Measurements from ENCODE around the gene IGF1. TPM values are rescaled to one million over a fixed set of nuclear protein-coding genes. Genes with fewer than 3 reads are reported as not detected.

IGF1 gene
- total and polyA plus RNA-seq, 2 experiments from 2014 or later: not detected

GRCh38 chr12:102379346-102380162 lies 100.8 kb downstream of the IGF1 start:
- no peak overlapping the region for H3K4me3 ChIP-seq
- DNase-seq (ENCODE audit: low read depth in 1 of 2, low spot score in 1 of 2): no peak
- TF ChIP-seq CTCF (IDR thresholded peaks at IDR 0.05; ENCODE audit: low read depth, low read length): no peak
- no peaks in the 10 kb centered on the region for H3K27me3 ChIP-seq
- no peak overlapping the region for H3K27ac ChIP-seq
- H3K4me1 ChIP-seq (ENCODE audit: low read depth): no peaks in the 10 kb centered on the region
- H3K9me3 ChIP-seq (ENCODE audit: low read depth): no peaks in the 10 kb centered on the region
- H3K36me3 ChIP-seq: no peaks in the 10 kb centered on the region

- no peak for TF ChIP-seq CTCF (IDR thresholded peaks at IDR 0.05; ENCODE audit: low read depth, low read length)
- H3K4me1 ChIP-seq (ENCODE audit: low read depth): no peaks in the 10 kb centered on the region
- H3K27ac ChIP-seq: no peak overlapping the region
- DNase-seq (ENCODE audit: low read depth in 1 of 2, low spot score in 1 of 2): no peak
- H3K36me3 ChIP-seq: no peaks in the 10 kb centered on the region
- no peaks in the 10 kb centered on the region for H3K27me3 ChIP-seq
- H3K4me3 ChIP-seq: no peak overlapping the region
- no peaks in the 10 kb centered on the region for H3K9me3 ChIP-seq (ENCODE audit: low read depth)
Observed at GRCh38 chr12:102376781-102377180, 103.6 kb downstream of the IGF1 start.

GRCh38 chr12:102376181-102376747 lies 104.1 kb downstream of the IGF1 start:
- H3K27ac ChIP-seq: no peak overlapping the region
- H3K36me3 ChIP-seq: no peaks in the 10 kb centered on the region
- no peaks in the 10 kb centered on the region for H3K27me3 ChIP-seq
- H3K9me3 ChIP-seq (ENCODE audit: low read depth): no peaks in the 10 kb centered on the region
- no peak for TF ChIP-seq CTCF (IDR thresholded peaks at IDR 0.05; ENCODE audit: low read depth, low read length)
- peak in 1 of 2 donors; percentile 89 for DNase-seq (ENCODE audit: low read depth in 1 of 2, low spot score in 1 of 2)
- H3K4me1 ChIP-seq (ENCODE audit: low read depth): no peaks in the 10 kb centered on the region
- H3K4me3 ChIP-seq: no peak overlapping the region

GRCh38 chr12:102374190-102374589 lies 106.2 kb downstream of the IGF1 start:
- TF ChIP-seq CTCF (IDR thresholded peaks at IDR 0.05; ENCODE audit: low read depth, low read length): no peak
- Histone ChIP-seq H3K4me3 (no peak overlapping the region), H3K27ac (no peak overlapping the region), H3K27me3 (no peaks in the 10 kb centered on the region), H3K36me3 (no peaks in the 10 kb centered on the region), H3K4me1 (ENCODE audit: low read depth) (no peaks in the 10 kb centered on the region), H3K9me3 (ENCODE audit: low read depth) (no peaks in the 10 kb centered on the region)
- DNase-seq (ENCODE audit: low read depth in 1 of 2, low spot score in 1 of 2): no peak

GRCh38 chr12:102372087-102372486 lies 108.3 kb downstream of the IGF1 start:
- no peaks in the 10 kb centered on the region for H3K4me1 ChIP-seq (ENCODE audit: low read depth)
- TF ChIP-seq CTCF (IDR thresholded peaks at IDR 0.05; ENCODE audit: low read depth, low read length): no peak
- no peaks in the 10 kb centered on the region for H3K9me3 ChIP-seq (ENCODE audit: low read depth)
- peak in 1 of 2 donors; percentile 27 for DNase-seq (ENCODE audit: low read depth in 1 of 2, low spot score in 1 of 2)
- no peaks in the 10 kb centered on the region for H3K36me3 ChIP-seq
- no peak overlapping the region for H3K4me3 ChIP-seq
- H3K27ac ChIP-seq: no peak overlapping the region
- no peaks in the 10 kb centered on the region for H3K27me3 ChIP-seq

Data from cardiac muscle cell (in vitro differentiated cells and primary cell).